GM12878 (cell line): ENCODE results near the gene ANKRD31.

Source experiments
- CTCF ChIP-seq, 3 experiments: IDR thresholded peaks in 2 of 3; conservative IDR thresholded peaks in 1 of 3; 2 replicates each; pipeline ENCODE4 v1.5.1; 2011; ENCODE audit warnings: low read depth in 3 of 3, low read length in 3 of 3, mild to moderate bottlenecking in 3 of 3, control low read depth in 2 of 3, moderate library complexity in 2 of 3, inconsistent platforms in 1 of 3, mixed read lengths in 1 of 3; ENCODE audit not compliant: control insufficient read depth in 2 of 3, insufficient read depth in 1 of 3; ENCODE audit errors: extremely low read depth in 1 of 3
- EED ChIP-seq: sonication (generic); IDR thresholded peaks from 2 replicates; pipeline ENCODE4 v1.6.1; 2016; ENCODE audit warnings: antibody characterized with exemption, low read depth
- NR2C2 ChIP-seq: IDR thresholded peaks from 2 replicates; pipeline ENCODE4 v1.6.1; 2011; ENCODE audit warnings: borderline replicate concordance, low read depth; ENCODE audit not compliant: control insufficient read depth, insufficient read length
- POLR2A ChIP-seq: IDR thresholded peaks from 2 replicates; pipeline ENCODE4 v1.6.1; 2011; ENCODE audit warnings: low read depth, mild to moderate bottlenecking, low read length
- POLR2AphosphoS2 ChIP-seq: IDR thresholded peaks from 2 replicates; pipeline ENCODE4 v1.6.1; 2011; ENCODE audit warnings: low read depth, mild to moderate bottlenecking, low read length, improper control_type of control experiment, moderate library complexity
- SMC3 ChIP-seq: IDR thresholded peaks from 2 replicates; pipeline ENCODE4 v1.6.1; 2011; ENCODE audit warnings: low read length, improper control_type of control experiment, borderline replicate concordance
- SPI1 ChIP-seq: IDR thresholded peaks from 2 replicates; pipeline ENCODE4 v1.6.1; 2011; ENCODE audit warnings: low read depth, mild to moderate bottlenecking, low read length, moderate library complexity, borderline replicate concordance; ENCODE audit not compliant: insufficient read depth
- TCF12 ChIP-seq: IDR thresholded peaks from 2 replicates; pipeline ENCODE4 v1.6.1; 2011; ENCODE audit warnings: low read depth, mild to moderate bottlenecking, low read length
- YY1 ChIP-seq: IDR thresholded peaks from 2 replicates; pipeline ENCODE4 v1.6.1; 2011; ENCODE audit warnings: low read depth, mild to moderate bottlenecking, low read length
- ZNF274 ChIP-seq: IDR thresholded peaks from one replicate; pipeline ENCODE4 v1.8.0; 2011; ENCODE audit not compliant: insufficient read length, insufficient read depth

GRCh38 chr5:75072061-75072460 lies 164.6 kb downstream of the ANKRD31 start:
- TF ChIP-seq CTCF (IDR thresholded peaks at IDR 0.05 in 2 of 3, conservative IDR thresholded peaks at IDR 0.05 in 1 of 3; ENCODE audit: control insufficient read depth in 2 of 3, extremely low read depth in 1 of 3, insufficient read depth in 1 of 3, low read depth in 3 of 3, low read length in 3 of 3) (no peak), SMC3 (no peak), POLR2A (no peak), EED (no peak), TCF12 (no peak), YY1 (no peak), NR2C2 (no peak), SPI1 (no peak), POLR2AphosphoS2 (no peak), ZNF274 (no peak)
